Measurements from ENCODE around the gene BCAS3.

Gene BCAS3

GRCh38 chr17:61217878-61218437 lies 540.3 kb downstream of the BCAS3 start:
- no peak for ATAC-seq (ENCODE audit: low read depth)
- Histone ChIP-seq H3K9me3 (ENCODE audit: severe bottlenecking) (no peaks in the 10 kb centered on the region), H3K27me3 (ENCODE audit: insufficient read depth, poor library complexity, severe bottlenecking) (no peaks in the 10 kb centered on the region), H3K36me3 (ENCODE audit: low read depth) (no peaks in the 10 kb centered on the region), H3K4me1 (ENCODE audit: insufficient read depth, poor library complexity, severe bottlenecking) (peaks cover 8% of the 10 kb centered on the region), H3K4me3 (ENCODE audit: severe bottlenecking) (no peak overlapping the region), H3K27ac (ENCODE audit: poor library complexity, severe bottlenecking) (no peak overlapping the region)
- DNase-seq (ENCODE audit: low spot score), result no peak
- TF ChIP-seq, protein P1, sequence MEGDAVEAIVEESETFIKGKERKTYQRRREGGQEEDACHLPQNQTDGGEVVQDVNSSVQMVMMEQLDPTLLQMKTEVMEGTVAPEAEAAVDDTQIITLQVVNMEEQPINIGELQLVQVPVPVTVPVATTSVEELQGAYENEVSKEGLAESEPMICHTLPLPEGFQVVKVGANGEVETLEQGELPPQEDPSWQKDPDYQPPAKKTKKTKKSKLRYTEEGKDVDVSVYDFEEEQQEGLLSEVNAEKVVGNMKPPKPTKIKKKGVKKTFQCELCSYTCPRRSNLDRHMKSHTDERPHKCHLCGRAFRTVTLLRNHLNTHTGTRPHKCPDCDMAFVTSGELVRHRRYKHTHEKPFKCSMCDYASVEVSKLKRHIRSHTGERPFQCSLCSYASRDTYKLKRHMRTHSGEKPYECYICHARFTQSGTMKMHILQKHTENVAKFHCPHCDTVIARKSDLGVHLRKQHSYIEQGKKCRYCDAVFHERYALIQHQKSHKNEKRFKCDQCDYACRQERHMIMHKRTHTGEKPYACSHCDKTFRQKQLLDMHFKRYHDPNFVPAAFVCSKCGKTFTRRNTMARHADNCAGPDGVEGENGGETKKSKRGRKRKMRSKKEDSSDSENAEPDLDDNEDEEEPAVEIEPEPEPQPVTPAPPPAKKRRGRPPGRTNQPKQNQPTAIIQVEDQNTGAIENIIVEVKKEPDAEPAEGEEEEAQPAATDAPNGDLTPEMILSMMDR (IDR thresholded peaks at IDR 0.05; ENCODE audit: poor library complexity, severe bottlenecking), result no peak

DNA sequence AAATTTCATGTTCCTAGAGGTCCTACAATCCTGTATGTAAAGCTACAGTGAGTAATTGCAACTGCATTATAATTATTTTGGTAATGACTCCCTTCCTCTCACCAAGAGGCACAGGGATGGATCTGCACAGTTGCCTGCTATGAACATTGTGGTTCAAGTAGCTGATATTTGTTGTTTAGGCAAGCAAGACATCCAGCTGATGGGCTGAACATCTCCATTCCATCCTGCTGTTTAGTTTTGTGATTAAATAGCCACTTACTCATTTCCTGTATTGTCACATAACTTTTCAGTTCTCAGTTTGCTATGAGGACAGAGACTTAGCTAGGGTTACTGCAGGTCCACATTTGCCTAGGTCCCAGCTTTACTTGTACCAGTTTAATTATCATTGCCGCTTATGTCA lies 540.8 kb downstream of the BCAS3 start:
- peak; percentile 53 for ATAC-seq (ENCODE audit: low read depth)
- no peaks in the 10 kb centered on the region for H3K9me3 ChIP-seq (ENCODE audit: severe bottlenecking)
- no peak overlapping the region for H3K27ac ChIP-seq (ENCODE audit: poor library complexity, severe bottlenecking)
- no peaks in the 10 kb centered on the region for H3K36me3 ChIP-seq (ENCODE audit: low read depth)
- DNase-seq (ENCODE audit: low spot score), result no peak
- TF ChIP-seq, protein P1 (IDR thresholded peaks at IDR 0.05; ENCODE audit: poor library complexity, severe bottlenecking), result no peak
- H3K4me1 ChIP-seq (ENCODE audit: insufficient read depth, poor library complexity, severe bottlenecking), result peaks cover 8% of the 10 kb centered on the region
- no peak overlapping the region for H3K4me3 ChIP-seq (ENCODE audit: severe bottlenecking)
- H3K27me3 ChIP-seq (ENCODE audit: insufficient read depth, poor library complexity, severe bottlenecking), result no peaks in the 10 kb centered on the region

- Histone ChIP-seq H3K27ac (ENCODE audit: poor library complexity, severe bottlenecking) (no peak overlapping the region), H3K4me1 (ENCODE audit: insufficient read depth, poor library complexity, severe bottlenecking) (peaks cover 8% of the 10 kb centered on the region), H3K27me3 (ENCODE audit: insufficient read depth, poor library complexity, severe bottlenecking) (no peaks in the 10 kb centered on the region), H3K9me3 (ENCODE audit: severe bottlenecking) (no peaks in the 10 kb centered on the region), H3K4me3 (ENCODE audit: severe bottlenecking) (no peak overlapping the region), H3K36me3 (ENCODE audit: low read depth) (no peaks in the 10 kb centered on the region)
- DNase-seq (ENCODE audit: low spot score), result no peak
- TF ChIP-seq, protein P1 (IDR thresholded peaks at IDR 0.05; ENCODE audit: poor library complexity, severe bottlenecking), result no peak
- no peak for ATAC-seq (ENCODE audit: low read depth)
Measured at GRCh38 chr17:61219460-61219859, 541.8 kb downstream of the BCAS3 start.

DNA sequence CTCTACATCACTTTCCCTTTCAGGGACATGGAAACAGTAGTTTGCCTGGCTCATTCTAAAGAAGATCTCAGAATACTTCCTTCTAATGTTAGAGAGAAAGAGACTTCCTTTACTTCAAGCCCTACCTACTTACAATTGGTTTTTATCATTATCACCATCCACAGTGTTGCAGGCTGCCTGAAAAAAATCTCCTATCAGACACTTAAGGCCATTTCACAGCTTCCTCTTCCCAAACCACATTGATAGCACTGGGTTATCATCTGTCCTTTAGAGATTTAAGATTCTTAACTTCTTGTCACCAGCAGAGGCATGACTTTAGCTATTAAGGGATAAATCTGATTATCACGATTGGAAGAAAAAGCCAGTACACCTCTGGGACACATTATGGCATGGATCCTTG lies 543.5 kb downstream of the BCAS3 start:
- DNase-seq (ENCODE audit: low spot score), result no peak
- TF ChIP-seq, protein P1 (IDR thresholded peaks at IDR 0.05; ENCODE audit: poor library complexity, severe bottlenecking), result no peak
- no peak overlapping the region for H3K27ac ChIP-seq (ENCODE audit: poor library complexity, severe bottlenecking)

DNA sequence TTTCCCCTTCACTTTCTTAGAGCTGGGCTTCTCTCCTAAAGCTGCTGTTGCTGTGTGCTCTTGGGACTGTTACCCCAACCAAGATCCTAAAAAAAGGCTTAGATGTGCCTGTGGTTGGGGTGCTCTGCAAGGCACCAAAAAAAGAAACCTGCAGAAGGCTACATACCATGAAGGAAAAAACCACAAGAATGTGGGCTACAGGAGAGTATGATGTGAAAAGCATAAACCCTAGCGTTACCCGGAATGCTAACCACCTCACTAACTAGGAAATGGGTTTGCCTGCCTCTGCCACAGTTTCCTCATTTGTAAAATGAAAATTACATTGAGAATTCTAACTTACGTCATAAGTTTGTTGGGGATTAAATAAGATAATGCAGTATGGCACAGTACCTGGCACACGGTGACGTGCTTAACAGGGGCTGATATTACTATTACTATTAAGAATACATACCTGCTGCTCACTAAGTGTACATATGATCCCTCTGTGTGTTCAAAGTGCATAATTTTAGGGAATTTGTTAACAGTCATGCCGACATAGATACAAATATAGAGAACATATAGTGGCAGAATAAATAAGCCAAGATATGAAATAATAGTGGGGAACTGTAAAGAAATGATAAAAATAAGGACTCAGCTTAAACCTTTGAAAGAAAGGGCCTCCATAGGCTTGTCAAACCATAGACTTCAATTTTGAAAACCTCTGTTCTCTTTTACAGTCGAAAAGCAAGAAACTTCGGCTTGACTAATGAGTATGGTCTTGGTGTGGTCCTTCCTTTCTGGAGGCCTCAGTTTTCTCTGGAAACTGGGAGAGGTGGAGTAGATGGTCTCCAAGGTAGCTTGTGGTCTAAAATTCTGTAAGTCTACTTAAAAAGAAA lies 544.2 kb downstream of the BCAS3 start:
- Histone ChIP-seq H3K4me3 (ENCODE audit: severe bottlenecking) (no peak overlapping the region), H3K27me3 (ENCODE audit: insufficient read depth, poor library complexity, severe bottlenecking) (no peaks in the 10 kb centered on the region), H3K4me1 (ENCODE audit: insufficient read depth, poor library complexity, severe bottlenecking) (peaks cover 8% of the 10 kb centered on the region), H3K27ac (ENCODE audit: poor library complexity, severe bottlenecking) (no peak overlapping the region), H3K9me3 (ENCODE audit: severe bottlenecking) (no peaks in the 10 kb centered on the region), H3K36me3 (ENCODE audit: low read depth) (no peaks in the 10 kb centered on the region)
- no peak for ATAC-seq (ENCODE audit: low read depth)
- TF ChIP-seq, protein P1 (IDR thresholded peaks at IDR 0.05; ENCODE audit: poor library complexity, severe bottlenecking), result no peak
- no peak for DNase-seq (ENCODE audit: low spot score)

More for the DNA sequence above, 543.5 kb downstream of the BCAS3 start:
- no peaks in the 10 kb centered on the region for H3K36me3 ChIP-seq (ENCODE audit: low read depth)
- no peak for ATAC-seq (ENCODE audit: low read depth)
- H3K4me3 ChIP-seq (ENCODE audit: severe bottlenecking), result no peak overlapping the region
- peaks cover 8% of the 10 kb centered on the region for H3K4me1 ChIP-seq (ENCODE audit: insufficient read depth, poor library complexity, severe bottlenecking)
- no peaks in the 10 kb centered on the region for H3K9me3 ChIP-seq (ENCODE audit: severe bottlenecking)
- H3K27me3 ChIP-seq (ENCODE audit: insufficient read depth, poor library complexity, severe bottlenecking), result no peaks in the 10 kb centered on the region

All from RWPE2 (cell line).